HepG2 (cell line): Measurements from ENCODE around the gene CLDND2. TPM values are rescaled to one million over a fixed set of nuclear protein-coding genes. Genes with fewer than 3 reads are reported as not detected.

Experiments used
- ARID3A ChIP-seq: IDR thresholded peaks from 2 replicates; pipeline ENCODE4 v1.6.1; 2012; ENCODE audit warnings: low read depth, low read length, improper control_type of control experiment
- ARNT2 ChIP-seq: sonication (generic); formaldehyde crosslinking; IDR thresholded peaks from 2 replicates; pipeline ENCODE4 v1.8.0; 2022; ENCODE audit warnings: mild to moderate bottlenecking, low read depth, missing genetic modification reagents, moderate library complexity
- FOXA3 ChIP-seq: IDR thresholded peaks from 2 replicates; pipeline ENCODE4 v1.6.1; 2016; ENCODE audit warnings: missing genetic modification reagents, missing compliant biosample characterization
- GMEB2 ChIP-seq: IDR thresholded peaks from 2 replicates; pipeline ENCODE4 v1.6.1; 2016; ENCODE audit warnings: missing biosample characterization, missing genetic modification reagents, low read depth
- HNRNPL ChIP-seq: fragments of 200-400 bp; formaldehyde crosslinking; IDR thresholded peaks from 2 replicates; pipeline ENCODE4 v1.6.1; 2017; ENCODE audit warnings: mild to moderate bottlenecking, low read depth, low read length
- KLF16 ChIP-seq, 2 experiments: sonication (generic) in 1 of 2; formaldehyde crosslinking in 1 of 2; IDR thresholded peaks; 2 replicates each; pipeline versions ENCODE4 v1.6.1 to v1.8.0; 2016 to 2023; ENCODE audit warnings: missing genetic modification reagents in 2 of 2, missing compliant biosample characterization in 1 of 2
- KMT2B ChIP-seq: IDR thresholded peaks from 2 replicates; pipeline ENCODE4 v1.6.1; 2016; ENCODE audit warnings: missing genetic modification reagents, missing compliant biosample characterization
- NFYB ChIP-seq: sonication (generic); formaldehyde crosslinking; IDR thresholded peaks from 2 replicates; pipeline ENCODE4 v1.4.0; 2020; ENCODE audit warnings: missing genetic modification reagents
- NR2F1 ChIP-seq, 2 experiments: fragments of 450-650 bp in 1 of 2; formaldehyde crosslinking in 1 of 2; IDR thresholded peaks; 2 replicates each; pipeline versions ENCODE4 v1.5.0 to v1.6.1; 2016 to 2020; ENCODE audit warnings: mild to moderate bottlenecking in 1 of 2, missing compliant biosample characterization in 1 of 2, missing genetic modification reagents in 1 of 2, moderate library complexity in 1 of 2
- NR3C1 ChIP-seq: sonication (generic); formaldehyde crosslinking; IDR thresholded peaks from 2 replicates; pipeline ENCODE4 v1.4.0; 2020; ENCODE audit warnings: missing genetic modification reagents
- POLR2AphosphoS5 ChIP-seq: IDR thresholded peaks from 2 replicates; pipeline ENCODE4 v1.6.1; 2012; ENCODE audit warnings: low read depth, low read length
- SOX6 ChIP-seq, 2 experiments: fragments of 450-650 bp in 1 of 2; sonication (generic) in 1 of 2; formaldehyde crosslinking in 1 of 2; IDR thresholded peaks; 2 replicates each; pipeline versions ENCODE4 v1.4.0 to v1.6.1; 2017 to 2020; ENCODE audit warnings: antibody characterized with exemption in 1 of 2, mild to moderate bottlenecking in 1 of 2, missing genetic modification reagents in 1 of 2
- SP4 ChIP-seq: sonication (generic); formaldehyde crosslinking; IDR thresholded peaks from 2 replicates; pipeline ENCODE4 v1.8.1; 2023; ENCODE audit warnings: mild to moderate bottlenecking, missing genetic modification reagents
- SPEN ChIP-seq: sonication (generic); formaldehyde crosslinking; IDR thresholded peaks from 2 replicates; pipeline ENCODE4 v1.5.1; 2020; ENCODE audit warnings: low read depth, mild to moderate bottlenecking, missing genetic modification reagents
- ZBTB26 ChIP-seq: IDR thresholded peaks from 2 replicates; pipeline ENCODE4 v1.6.1; 2016; ENCODE audit warnings: missing compliant biosample characterization, missing genetic modification reagents, borderline replicate concordance
- ZNF274 ChIP-seq: sonication (generic); formaldehyde crosslinking; IDR thresholded peaks from 2 replicates; pipeline ENCODE4 v1.5.1; 2020; ENCODE audit warnings: mild to moderate bottlenecking, missing genetic modification reagents
- ZNF629 ChIP-seq: sonication (generic); formaldehyde crosslinking; conservative IDR thresholded peaks from 2 replicates; pipeline ENCODE4 v1.5.0; 2020; ENCODE audit warnings: missing genetic modification reagents
- ZNF772 ChIP-seq: sonication (generic); formaldehyde crosslinking; IDR thresholded peaks from 2 replicates; pipeline ENCODE4 v1.5.0; 2020; ENCODE audit warnings: mild to moderate bottlenecking, missing genetic modification reagents
- ZSCAN31 ChIP-seq: sonication (generic); formaldehyde crosslinking; IDR thresholded peaks from 2 replicates; pipeline ENCODE4 v1.5.0; 2020; ENCODE audit warnings: low read depth, mild to moderate bottlenecking, missing genetic modification reagents
- polyA plus RNA-seq, 8 experiments: library from polyadenylated mRNA; depleted of rRNA in 3 of 8; stranded (reverse) in 7 of 8; unstranded in 1 of 8; fragments of >200 nt; fragmentation: Illumina TruSeq in 4 of 8; extraction: Trizol in 4 of 8; gene quantifications; 2 replicates each; pipeline versions ENCODE4 v1.2.1 to v1.2.3, GENCODE V29; 2011 to 2016; ENCODE audit warnings: low read depth in 4 of 8, missing spikeins in 1 of 8, mixed read lengths in 1 of 8; ENCODE audit not compliant: insufficient read depth in 1 of 8
- total RNA-seq, 5 experiments: library from RNA; depleted of rRNA; stranded (reverse); fragments of >200 nt; fragmentation: Illumina TruSeq; extraction: Trizol; gene quantifications; 2 replicates each; pipeline ENCODE4 v1.2.3, GENCODE V29; 2016; ENCODE audit warnings: low read depth in 1 of 5
- TF ChIP-seq, protein P1 (sequence below): IDR thresholded peaks from 2 replicates; pipeline ENCODE4 v1.4.0; 2020; ENCODE audit warnings: mild to moderate bottlenecking, missing genetic modification reagents

The CLDND2 gene
- total and polyA plus RNA-seq, 2 of the 13 experiments (the other 11 are each of a cell fraction or from before 2014, with no cell fraction given) = 0.84 to 1.8 TPM

DNA sequence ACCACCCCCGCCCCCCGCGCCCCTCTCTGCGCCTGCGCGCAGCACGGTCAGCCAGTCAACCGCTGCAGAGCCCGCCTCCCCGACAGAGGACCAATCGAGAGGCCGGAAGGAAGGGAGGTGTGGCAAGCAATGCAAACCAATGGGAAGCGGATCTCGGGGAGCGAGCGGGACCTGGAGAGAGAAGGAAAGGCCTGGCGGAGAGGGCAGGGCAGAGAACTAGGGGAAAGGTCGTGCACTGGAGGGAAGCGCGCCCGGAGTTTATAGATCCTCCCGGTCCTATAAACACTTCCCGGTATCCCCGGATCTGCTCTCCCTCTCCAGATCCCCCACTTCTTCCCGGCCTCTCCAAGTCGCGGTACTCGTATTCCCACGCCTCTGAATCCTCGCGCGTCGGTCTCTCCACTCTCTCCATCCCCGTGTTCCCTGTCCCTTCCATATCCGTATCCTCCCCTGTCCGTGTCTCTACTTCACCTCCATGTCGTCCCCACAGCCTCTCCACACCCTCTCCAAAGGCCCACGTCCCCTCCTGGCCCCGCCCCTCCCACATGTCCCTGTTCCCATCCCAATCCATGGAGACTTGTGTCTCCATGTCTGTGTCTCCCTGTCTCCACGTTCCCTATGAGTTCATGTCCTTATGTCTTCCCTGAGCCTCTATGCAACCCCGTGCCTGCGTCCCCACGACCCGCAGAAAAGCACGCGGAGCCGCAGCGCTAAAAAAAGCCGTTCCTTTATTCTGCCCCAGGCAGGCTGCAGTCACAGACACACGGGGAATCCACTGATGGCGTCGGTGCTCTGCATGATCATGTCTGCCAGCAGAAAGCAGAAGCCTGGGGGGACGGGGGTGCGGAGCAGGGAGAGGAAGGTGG lies 2.2 kb downstream of the CLDND2 start (continued):
- TF ChIP-seq, protein P1, sequence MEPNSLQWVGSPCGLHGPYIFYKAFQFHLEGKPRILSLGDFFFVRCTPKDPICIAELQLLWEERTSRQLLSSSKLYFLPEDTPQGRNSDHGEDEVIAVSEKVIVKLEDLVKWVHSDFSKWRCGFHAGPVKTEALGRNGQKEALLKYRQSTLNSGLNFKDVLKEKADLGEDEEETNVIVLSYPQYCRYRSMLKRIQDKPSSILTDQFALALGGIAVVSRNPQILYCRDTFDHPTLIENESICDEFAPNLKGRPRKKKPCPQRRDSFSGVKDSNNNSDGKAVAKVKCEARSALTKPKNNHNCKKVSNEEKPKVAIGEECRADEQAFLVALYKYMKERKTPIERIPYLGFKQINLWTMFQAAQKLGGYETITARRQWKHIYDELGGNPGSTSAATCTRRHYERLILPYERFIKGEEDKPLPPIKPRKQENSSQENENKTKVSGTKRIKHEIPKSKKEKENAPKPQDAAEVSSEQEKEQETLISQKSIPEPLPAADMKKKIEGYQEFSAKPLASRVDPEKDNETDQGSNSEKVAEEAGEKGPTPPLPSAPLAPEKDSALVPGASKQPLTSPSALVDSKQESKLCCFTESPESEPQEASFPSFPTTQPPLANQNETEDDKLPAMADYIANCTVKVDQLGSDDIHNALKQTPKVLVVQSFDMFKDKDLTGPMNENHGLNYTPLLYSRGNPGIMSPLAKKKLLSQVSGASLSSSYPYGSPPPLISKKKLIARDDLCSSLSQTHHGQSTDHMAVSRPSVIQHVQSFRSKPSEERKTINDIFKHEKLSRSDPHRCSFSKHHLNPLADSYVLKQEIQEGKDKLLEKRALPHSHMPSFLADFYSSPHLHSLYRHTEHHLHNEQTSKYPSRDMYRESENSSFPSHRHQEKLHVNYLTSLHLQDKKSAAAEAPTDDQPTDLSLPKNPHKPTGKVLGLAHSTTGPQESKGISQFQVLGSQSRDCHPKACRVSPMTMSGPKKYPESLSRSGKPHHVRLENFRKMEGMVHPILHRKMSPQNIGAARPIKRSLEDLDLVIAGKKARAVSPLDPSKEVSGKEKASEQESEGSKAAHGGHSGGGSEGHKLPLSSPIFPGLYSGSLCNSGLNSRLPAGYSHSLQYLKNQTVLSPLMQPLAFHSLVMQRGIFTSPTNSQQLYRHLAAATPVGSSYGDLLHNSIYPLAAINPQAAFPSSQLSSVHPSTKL (CRISPR knock-in tag) = peak; percentile 23; the same call in 1 of the 2 replicates
- peak; percentile 85 for TF ChIP-seq ZNF772 (CRISPR knock-in tag)
- TF ChIP-seq NR3C1 (CRISPR knock-in tag) = no peak
- no peak for TF ChIP-seq KLF16 (CRISPR knock-in tag; IDR thresholded peaks at IDR 0.05)
- peak; percentile 72; the same call in 1 of the 2 replicates for TF ChIP-seq POLR2AphosphoS5
- 0 out of 4 replicates have a peak, but pooled peaks of 1 of the 2 experiments have one; percentile 21 for TF ChIP-seq NR2F1 (CRISPR knock-in tag; IDR thresholded peaks at IDR 0.05)
- TF ChIP-seq ARNT2 (CRISPR knock-in tag) = peak; percentile 57; the same call in 1 of the 2 replicates
- TF ChIP-seq ZNF629 (CRISPR knock-in tag) = 0 out of 2 replicates have a peak, but pooled peaks have one; percentile 12
- peak; percentile 73 for TF ChIP-seq SPEN (CRISPR knock-in tag)
- no peak for TF ChIP-seq GMEB2 (CRISPR knock-in tag)
- TF ChIP-seq NFYB (CRISPR knock-in tag) = peak; percentile 78
- no peak for TF ChIP-seq KMT2B (CRISPR knock-in tag)
- no peak for TF ChIP-seq SOX6 (IDR thresholded peaks at IDR 0.05)
- peak; percentile 54 for TF ChIP-seq SOX6 (CRISPR knock-in tag; IDR thresholded peaks at IDR 0.05)
- TF ChIP-seq ZSCAN31 = 0 out of 2 replicates have a peak, but pooled peaks have one; percentile 40
- no peak for TF ChIP-seq ZNF274 (CRISPR knock-in tag)
- TF ChIP-seq ARID3A = 0 out of 2 replicates have a peak, but pooled peaks have one; percentile 15
- no peak for TF ChIP-seq SP4 (CRISPR knock-in tag)
- TF ChIP-seq ZBTB26 (CRISPR knock-in tag) = peak; percentile 9; the same call in 1 of the 2 replicates
- TF ChIP-seq FOXA3 (CRISPR knock-in tag) = 0 out of 2 replicates have a peak, but pooled peaks have one; percentile 10
- TF ChIP-seq HNRNPL = peak; percentile 62; the same call in 1 of the 2 replicates
